ENCODE measurements around the gene MBLAC1.

MBLAC1 gene

DNA sequence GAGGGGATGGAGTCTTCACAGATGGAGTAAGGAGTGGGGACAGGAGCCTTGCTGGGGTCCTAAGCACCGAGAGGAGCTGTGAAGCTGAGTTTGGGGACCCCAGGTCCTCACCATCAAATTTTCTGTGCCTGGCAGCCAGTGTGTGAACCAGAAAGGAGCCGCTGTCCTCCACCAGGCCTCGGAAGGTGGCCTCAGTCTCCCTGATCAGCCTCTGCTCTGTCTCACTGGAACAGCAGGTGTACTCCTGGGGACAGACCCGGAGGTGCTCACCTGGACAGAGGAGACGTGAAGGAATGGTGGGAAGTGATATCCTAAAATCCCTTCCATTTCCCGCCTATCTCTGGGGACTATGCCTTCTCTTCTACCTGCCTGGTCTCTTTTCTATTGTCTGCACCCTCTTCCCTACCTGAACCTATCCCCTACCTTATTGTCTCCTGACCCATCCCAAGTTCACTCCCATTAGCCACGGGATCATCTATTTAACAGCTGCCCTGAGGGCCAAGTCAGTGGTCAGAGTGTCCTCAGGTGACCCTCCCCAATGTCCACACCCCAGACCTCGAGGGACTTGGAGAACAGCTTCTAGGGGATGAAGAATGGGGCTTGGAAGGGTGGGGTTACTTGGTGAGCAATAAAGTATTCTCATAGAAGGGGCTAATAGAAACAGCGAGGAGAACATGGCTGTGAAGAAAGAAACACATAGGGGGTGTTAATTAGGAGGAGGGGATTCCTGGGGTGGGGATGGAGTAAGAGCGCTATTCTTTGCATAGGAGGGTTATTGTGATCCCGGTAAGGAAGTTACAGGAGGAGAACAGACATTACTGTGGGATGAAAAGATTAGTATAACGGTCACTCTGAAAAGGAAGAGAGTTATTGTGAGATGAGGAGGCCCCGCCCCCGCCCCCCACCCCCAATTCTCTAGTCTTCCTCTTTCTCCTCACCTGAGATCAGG is 49.6 kb downstream of the MBLAC1 start:
- TF ChIP-seq ZNF8 (CRISPR knock-in tag; IDR thresholded peaks at IDR 0.05) (no peak), OSR1 (CRISPR knock-in tag; IDR thresholded peaks at IDR 0.05) (no peak), TSHZ2 (CRISPR knock-in tag; IDR thresholded peaks at IDR 0.05) (no peak), ZFP3 (CRISPR knock-in tag; IDR thresholded peaks at IDR 0.05) (no peak), PPARA (CRISPR knock-in tag; IDR thresholded peaks at IDR 0.05; ENCODE audit: borderline replicate concordance) (no peak), RARB (CRISPR knock-in tag; IDR thresholded peaks at IDR 0.05) (no peak), POU6F1 (CRISPR knock-in tag; IDR thresholded peaks at IDR 0.05; ENCODE audit: borderline replicate concordance, low read depth) (no peak), ESRRG (CRISPR knock-in tag; IDR thresholded peaks at IDR 0.05) (no peak), SNAI2 (CRISPR knock-in tag; IDR thresholded peaks at IDR 0.05) (no peak), ARNTL (CRISPR knock-in tag; IDR thresholded peaks at IDR 0.05; ENCODE audit: borderline replicate concordance, low read depth) (no peak), CSDC2 (CRISPR knock-in tag; IDR thresholded peaks at IDR 0.05) (no peak), ZNF70 (CRISPR knock-in tag; IDR thresholded peaks at IDR 0.05) (no peak), ZFP30 (CRISPR knock-in tag; IDR thresholded peaks at IDR 0.05) (no peak), TCF4 (CRISPR knock-in tag; IDR thresholded peaks at IDR 0.05; ENCODE audit: borderline replicate concordance) (no peak)
- no peak for ATAC-seq

- ATAC-seq: peak; percentile 97
- TF ChIP-seq OSR1 (CRISPR knock-in tag; IDR thresholded peaks at IDR 0.05): no peak
- no peak for TF ChIP-seq ZFP3 (CRISPR knock-in tag; IDR thresholded peaks at IDR 0.05)
- TF ChIP-seq ZNF70 (CRISPR knock-in tag; IDR thresholded peaks at IDR 0.05): peak; percentile 31; the same call in 1 of the 2 replicates
- TF ChIP-seq PPARA (CRISPR knock-in tag; IDR thresholded peaks at IDR 0.05; ENCODE audit: borderline replicate concordance): no peak
- no peak for TF ChIP-seq ZFP30 (CRISPR knock-in tag; IDR thresholded peaks at IDR 0.05)
- peak; percentile 64; the same call in 1 of the 2 replicates for TF ChIP-seq ARNTL (CRISPR knock-in tag; IDR thresholded peaks at IDR 0.05; ENCODE audit: borderline replicate concordance, low read depth)
- 0 out of 2 replicates have a peak, but pooled peaks have one; percentile 38 for TF ChIP-seq ZNF565 (CRISPR knock-in tag; conservative IDR thresholded peaks at IDR 0.05; ENCODE audit: low read depth)
- TF ChIP-seq ESRRG (CRISPR knock-in tag; IDR thresholded peaks at IDR 0.05): peak; percentile 53; the same call in 1 of the 2 replicates
- TF ChIP-seq, protein P1, sequence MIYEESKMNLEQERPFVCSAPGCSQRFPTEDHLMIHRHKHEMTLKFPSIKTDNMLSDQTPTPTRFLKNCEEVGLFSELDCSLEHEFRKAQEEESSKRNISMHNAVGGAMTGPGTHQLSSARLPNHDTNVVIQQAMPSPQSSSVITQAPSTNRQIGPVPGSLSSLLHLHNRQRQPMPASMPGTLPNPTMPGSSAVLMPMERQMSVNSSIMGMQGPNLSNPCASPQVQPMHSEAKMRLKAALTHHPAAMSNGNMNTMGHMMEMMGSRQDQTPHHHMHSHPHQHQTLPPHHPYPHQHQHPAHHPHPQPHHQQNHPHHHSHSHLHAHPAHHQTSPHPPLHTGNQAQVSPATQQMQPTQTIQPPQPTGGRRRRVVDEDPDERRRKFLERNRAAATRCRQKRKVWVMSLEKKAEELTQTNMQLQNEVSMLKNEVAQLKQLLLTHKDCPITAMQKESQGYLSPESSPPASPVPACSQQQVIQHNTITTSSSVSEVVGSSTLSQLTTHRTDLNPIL (CRISPR knock-in tag; IDR thresholded peaks at IDR 0.05; ENCODE audit: low read depth): no peak
- no peak for TF ChIP-seq ZNF8 (CRISPR knock-in tag; IDR thresholded peaks at IDR 0.05)
- TF ChIP-seq TOX (CRISPR knock-in tag; IDR thresholded peaks at IDR 0.05; ENCODE audit: borderline replicate concordance): no peak
- no peak for TF ChIP-seq ZC3H10 (CRISPR knock-in tag; IDR thresholded peaks at IDR 0.05)
- TF ChIP-seq RARB (CRISPR knock-in tag; IDR thresholded peaks at IDR 0.05): no peak
- TF ChIP-seq, protein P2, sequence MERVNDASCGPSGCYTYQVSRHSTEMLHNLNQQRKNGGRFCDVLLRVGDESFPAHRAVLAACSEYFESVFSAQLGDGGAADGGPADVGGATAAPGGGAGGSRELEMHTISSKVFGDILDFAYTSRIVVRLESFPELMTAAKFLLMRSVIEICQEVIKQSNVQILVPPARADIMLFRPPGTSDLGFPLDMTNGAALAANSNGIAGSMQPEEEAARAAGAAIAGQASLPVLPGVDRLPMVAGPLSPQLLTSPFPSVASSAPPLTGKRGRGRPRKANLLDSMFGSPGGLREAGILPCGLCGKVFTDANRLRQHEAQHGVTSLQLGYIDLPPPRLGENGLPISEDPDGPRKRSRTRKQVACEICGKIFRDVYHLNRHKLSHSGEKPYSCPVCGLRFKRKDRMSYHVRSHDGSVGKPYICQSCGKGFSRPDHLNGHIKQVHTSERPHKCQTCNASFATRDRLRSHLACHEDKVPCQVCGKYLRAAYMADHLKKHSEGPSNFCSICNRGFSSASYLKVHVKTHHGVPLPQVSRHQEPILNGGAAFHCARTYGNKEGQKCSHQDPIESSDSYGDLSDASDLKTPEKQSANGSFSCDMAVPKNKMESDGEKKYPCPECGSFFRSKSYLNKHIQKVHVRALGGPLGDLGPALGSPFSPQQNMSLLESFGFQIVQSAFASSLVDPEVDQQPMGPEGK (CRISPR knock-in tag; IDR thresholded peaks at IDR 0.05; ENCODE audit: borderline replicate concordance): no peak
- TF ChIP-seq, protein P3, sequence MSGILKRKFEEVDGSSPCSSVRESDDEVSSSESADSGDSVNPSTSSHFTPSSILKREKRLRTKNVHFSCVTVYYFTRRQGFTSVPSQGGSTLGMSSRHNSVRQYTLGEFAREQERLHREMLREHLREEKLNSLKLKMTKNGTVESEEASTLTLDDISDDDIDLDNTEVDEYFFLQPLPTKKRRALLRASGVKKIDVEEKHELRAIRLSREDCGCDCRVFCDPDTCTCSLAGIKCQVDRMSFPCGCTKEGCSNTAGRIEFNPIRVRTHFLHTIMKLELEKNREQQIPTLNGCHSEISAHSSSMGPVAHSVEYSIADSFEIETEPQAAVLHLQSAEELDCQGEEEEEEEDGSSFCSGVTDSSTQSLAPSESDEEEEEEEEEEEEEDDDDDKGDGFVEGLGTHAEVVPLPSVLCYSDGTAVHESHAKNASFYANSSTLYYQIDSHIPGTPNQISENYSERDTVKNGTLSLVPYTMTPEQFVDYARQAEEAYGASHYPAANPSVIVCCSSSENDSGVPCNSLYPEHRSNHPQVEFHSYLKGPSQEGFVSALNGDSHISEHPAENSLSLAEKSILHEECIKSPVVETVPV (CRISPR knock-in tag; IDR thresholded peaks at IDR 0.05): no peak
Observed at GRCh38 chr7:100177045-100178001, 50.6 kb downstream of the MBLAC1 start, which contains the start of the genes GPC2 and STAG3. Gene GPC2 (minus strand): TSS chr7:100177381. CDS start chr7:100177199, 182 bp downstream. Gene STAG3 (plus strand): TSS chr7:100177918. CDS start chr7:100180557, 2,639 bp downstream.

Data from SK-N-SH treated with all-trans-retinoic acid at 6 μM for 48 hours (cell line).